Measurements from ENCODE around the gene GPR25. TPM values are rescaled to one million over a fixed set of nuclear protein-coding genes. Genes with fewer than 3 reads are reported as not detected.

Gene GPR25
- total and polyA plus RNA-seq, 2 of the 4 experiments (the other 2 are of a cell fraction) = not detected

DNA sequence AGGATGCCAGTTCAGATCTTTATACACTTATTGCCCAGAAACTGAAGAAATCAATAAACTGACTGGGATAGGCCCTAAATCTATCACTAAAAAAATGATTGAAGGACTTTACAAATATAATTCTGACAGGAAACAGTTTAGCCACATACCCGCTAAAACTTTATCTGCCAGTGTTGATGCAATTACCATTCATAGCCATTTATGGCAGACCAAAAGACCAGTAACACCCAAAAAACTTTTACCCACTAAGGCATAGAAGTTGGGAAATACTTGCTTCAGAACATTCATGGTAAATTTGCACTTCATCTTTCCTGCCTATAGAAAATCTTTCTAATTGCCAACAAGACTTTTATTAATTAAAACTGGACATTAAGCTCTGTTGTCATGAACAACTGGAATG, 15.0 kb upstream of the GPR25 start:
- no peak overlapping the region for H2AK5ac ChIP-seq (ENCODE audit: low read depth, low read length)
- no peak overlapping the region for H3K27ac ChIP-seq (ENCODE audit: insufficient read depth, low read length)
- no peaks in the 10 kb centered on the region for H4K20me1 ChIP-seq (ENCODE audit: insufficient read depth, low read length)
- no peak for DNase-seq
- ChIA-PET POLR2A (ENCODE audit: unreplicated experiment) (no interaction called here), CTCF (no interaction called here)
- no peaks in the 10 kb centered on the region for H3K9me3 ChIP-seq (ENCODE audit: control insufficient read depth, insufficient read depth, low read length)
- no CpG with 5 or more reads among the region's 1 CpG for WGBS, 2 experiments (ENCODE audit: extremely low coverage in 2 of 2, insufficient read length in 1 of 2)
- H4K91ac ChIP-seq (ENCODE audit: insufficient read depth, low read depth, low read length) = no peak overlapping the region
- no peak overlapping the region for H2BK5ac ChIP-seq (ENCODE audit: low read depth, low read length, poor library complexity, severe bottlenecking)
- no peak overlapping the region for H4K5ac ChIP-seq (ENCODE audit: low read depth, low read length)
- no peak overlapping the region for H2BK120ac ChIP-seq (ENCODE audit: low read depth, low read length)
- no peak overlapping the region for H2BK20ac ChIP-seq (ENCODE audit: low read depth, low read length)
- H2AK9ac ChIP-seq (replicated peaks; ENCODE audit: low read depth, low read length, poor library complexity) = no peak overlapping the region
- no peak overlapping the region for H2AFZ ChIP-seq (replicated peaks; ENCODE audit: low read length, poor library complexity)
- TSS peak; percentile 77 for BruUV-seq (replicated peaks)
- no peaks in the 10 kb centered on the region for H3K4me1 ChIP-seq (ENCODE audit: control insufficient read depth, insufficient read depth, low read length)
- no peak overlapping the region for H3K4me3 ChIP-seq (ENCODE audit: insufficient read depth, low read depth, low read length)
- H3K18ac ChIP-seq (ENCODE audit: low read depth, low read length) = no peak overlapping the region
- H3K4me2 ChIP-seq (ENCODE audit: low read depth, low read length) = no peak overlapping the region
- H3K23ac ChIP-seq (ENCODE audit: low read depth, low read length) = no peak overlapping the region
- no peak overlapping the region for H3K4ac ChIP-seq (ENCODE audit: low read depth, low read length)
- H3K9me1 ChIP-seq (ENCODE audit: insufficient read depth, low read length) = no peaks in the 10 kb centered on the region
- dilution Hi-C loops (cut with HindIII; ENCODE audit: low sequenced_read_pairs, unreplicated experiment) = no loop called here
- intact Hi-C loops (cut with micrococcal nuclease) = no loop called here
- in situ Hi-C loops (cut with MboI; ENCODE audit: low sequenced_read_pairs) = no loop called here
- peaks cover 27% of the 10 kb centered on the region for H3K36me3 ChIP-seq (ENCODE audit: control insufficient read depth, insufficient read depth, low read length)
- no peak overlapping the region for H2BK15ac ChIP-seq (ENCODE audit: low read depth, low read length)
- no peak for TF ChIP-seq MAFK (IDR thresholded peaks at IDR 0.05; ENCODE audit: low read depth, low read length)
- TF ChIP-seq, protein P1, sequence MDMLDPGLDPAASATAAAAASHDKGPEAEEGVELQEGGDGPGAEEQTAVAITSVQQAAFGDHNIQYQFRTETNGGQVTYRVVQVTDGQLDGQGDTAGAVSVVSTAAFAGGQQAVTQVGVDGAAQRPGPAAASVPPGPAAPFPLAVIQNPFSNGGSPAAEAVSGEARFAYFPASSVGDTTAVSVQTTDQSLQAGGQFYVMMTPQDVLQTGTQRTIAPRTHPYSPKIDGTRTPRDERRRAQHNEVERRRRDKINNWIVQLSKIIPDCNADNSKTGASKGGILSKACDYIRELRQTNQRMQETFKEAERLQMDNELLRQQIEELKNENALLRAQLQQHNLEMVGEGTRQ (IDR thresholded peaks at IDR 0.05; ENCODE audit: low read depth, low read length) = no peak
- no peak for TF ChIP-seq CHD1 (IDR thresholded peaks at IDR 0.05; ENCODE audit: low read depth, low read length)
- TF ChIP-seq CEBPB (IDR thresholded peaks at IDR 0.05; ENCODE audit: low read depth, low read length) = no peak
- TF ChIP-seq, protein P2, sequence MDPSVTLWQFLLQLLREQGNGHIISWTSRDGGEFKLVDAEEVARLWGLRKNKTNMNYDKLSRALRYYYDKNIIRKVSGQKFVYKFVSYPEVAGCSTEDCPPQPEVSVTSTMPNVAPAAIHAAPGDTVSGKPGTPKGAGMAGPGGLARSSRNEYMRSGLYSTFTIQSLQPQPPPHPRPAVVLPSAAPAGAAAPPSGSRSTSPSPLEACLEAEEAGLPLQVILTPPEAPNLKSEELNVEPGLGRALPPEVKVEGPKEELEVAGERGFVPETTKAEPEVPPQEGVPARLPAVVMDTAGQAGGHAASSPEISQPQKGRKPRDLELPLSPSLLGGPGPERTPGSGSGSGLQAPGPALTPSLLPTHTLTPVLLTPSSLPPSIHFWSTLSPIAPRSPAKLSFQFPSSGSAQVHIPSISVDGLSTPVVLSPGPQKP (IDR thresholded peaks at IDR 0.05; ENCODE audit: borderline replicate concordance, low read depth, low read length) = no peak
- no peak for TF ChIP-seq SMC3 (IDR thresholded peaks at IDR 0.05; ENCODE audit: low read depth, low read length)
- no peak for TF ChIP-seq POLR2A (IDR thresholded peaks at IDR 0.05; ENCODE audit: low read depth, low read length)
- TF ChIP-seq MXI1 (IDR thresholded peaks at IDR 0.05; ENCODE audit: borderline replicate concordance, low read depth, low read length) = no peak
- TF ChIP-seq BHLHE40 (IDR thresholded peaks at IDR 0.05; ENCODE audit: low read depth, low read length) = no peak
- TF ChIP-seq RAD21 (IDR thresholded peaks at IDR 0.05; ENCODE audit: low read length) = no peak
- H3K27me3 ChIP-seq (ENCODE audit: control insufficient read depth, insufficient read depth, low read length) = no peaks in the 10 kb centered on the region
- ATAC-seq (ENCODE audit: low read depth) = no peak
- H3K9ac ChIP-seq (ENCODE audit: low read depth, low read length) = no peak overlapping the region
- no peak overlapping the region for H3K14ac ChIP-seq (replicated peaks; ENCODE audit: low read depth, low read length)
- no peak overlapping the region for H4K8ac ChIP-seq (ENCODE audit: low read depth in 2 of 2, low read length in 2 of 2)
- no peak overlapping the region for H3K56ac ChIP-seq (ENCODE audit: extremely low read depth, insufficient read depth, low read length)
- no peaks in the 10 kb centered on the region; a peak in 1 of 4 replicates for H3K79me1 ChIP-seq (ENCODE audit: low read depth in 1 of 2, low read length in 2 of 2)

Measured in IMR-90 (cell line).